DND-41 (cell line): Measurements from ENCODE around the gene PCDH9.

Experiments
- ATAC-seq: fragments of 200-7000 bp; cut with Tn5 transposase; 3 replicates; pipeline ENCODE4 v1.9.1; 2021; ENCODE audit warnings: low read depth; ENCODE audit not compliant: insufficient read depth
- DNase-seq: peaks from one replicate; pipeline ENCODE4 v3.0.0-alpha.2; 2020
- H2AFZ ChIP-seq: 2 replicates; pipeline ENCODE4 v1.6.0; 2012; ENCODE audit warnings: low read depth, low read length
- H3K27ac ChIP-seq: 2 replicates; pipeline ENCODE4 v1.5.1; 2012; ENCODE audit warnings: low read length, inconsistent platforms
- H3K27me3 ChIP-seq: fragments of 200-600 bp; sonication (generic); 2 replicates; pipeline ENCODE4 v1.6.0; 2012; ENCODE audit warnings: low read length, mild to moderate bottlenecking, inconsistent platforms; ENCODE audit not compliant: insufficient read depth, poor library complexity
- H3K36me3 ChIP-seq: 2 replicates; pipeline ENCODE4 v1.5.1; 2012; ENCODE audit warnings: low read length, inconsistent platforms; ENCODE audit not compliant: insufficient read depth
- H3K4me1 ChIP-seq: 2 replicates; pipeline ENCODE4 v1.5.1; 2012; ENCODE audit warnings: mild to moderate bottlenecking, low read length; ENCODE audit not compliant: insufficient read depth
- H3K4me2 ChIP-seq: 2 replicates; pipeline ENCODE4 v1.6.0; 2012; ENCODE audit warnings: mild to moderate bottlenecking, moderate library complexity, low read length, inconsistent platforms; ENCODE audit not compliant: insufficient read depth
- H3K4me3 ChIP-seq, 2 experiments: fragments of 200-600 bp in 1 of 2; shearing (Covaris generic) in 1 of 2; 2 replicates each; pipeline ENCODE4 v1.5.1; 2012 to 2016; ENCODE audit warnings: inconsistent platforms in 2 of 2, low read length in 2 of 2, mild to moderate bottlenecking in 2 of 2, low read depth in 1 of 2, moderate library complexity in 1 of 2
- H3K79me2 ChIP-seq: 2 replicates; pipeline ENCODE4 v1.6.0; 2012; ENCODE audit warnings: low read length, inconsistent platforms; ENCODE audit not compliant: insufficient read depth
- H3K9ac ChIP-seq: 2 replicates; pipeline ENCODE4 v1.6.0; 2012; ENCODE audit warnings: low read depth, mild to moderate bottlenecking, inconsistent platforms, low read length, moderate library complexity
- H3K9me3 ChIP-seq: 2 replicates; pipeline ENCODE4 v1.5.1; 2012; ENCODE audit warnings: low read length, moderate library complexity, mild to moderate bottlenecking, inconsistent platforms; ENCODE audit not compliant: insufficient read depth, severe bottlenecking
- H4K20me1 ChIP-seq: 2 replicates; pipeline ENCODE4 v1.6.0; 2012; ENCODE audit warnings: low read length; ENCODE audit not compliant: insufficient read depth
- EZH2 ChIP-seq: IDR thresholded peaks from 3 replicates; pipeline ENCODE4 v1.6.1; 2012; ENCODE audit warnings: borderline replicate concordance, low read depth, mild to moderate bottlenecking, moderate library complexity, low read length, inconsistent platforms; ENCODE audit not compliant: severe bottlenecking
- TF ChIP-seq, protein P1 (sequence below): IDR thresholded peaks from 2 replicates; pipeline ENCODE4 v1.5.1; 2012; ENCODE audit warnings: borderline replicate concordance, low read length, moderate library complexity, mild to moderate bottlenecking; ENCODE audit not compliant: poor library complexity, severe bottlenecking; ENCODE audit errors: extremely low read depth

The PCDH9 gene

DNA sequence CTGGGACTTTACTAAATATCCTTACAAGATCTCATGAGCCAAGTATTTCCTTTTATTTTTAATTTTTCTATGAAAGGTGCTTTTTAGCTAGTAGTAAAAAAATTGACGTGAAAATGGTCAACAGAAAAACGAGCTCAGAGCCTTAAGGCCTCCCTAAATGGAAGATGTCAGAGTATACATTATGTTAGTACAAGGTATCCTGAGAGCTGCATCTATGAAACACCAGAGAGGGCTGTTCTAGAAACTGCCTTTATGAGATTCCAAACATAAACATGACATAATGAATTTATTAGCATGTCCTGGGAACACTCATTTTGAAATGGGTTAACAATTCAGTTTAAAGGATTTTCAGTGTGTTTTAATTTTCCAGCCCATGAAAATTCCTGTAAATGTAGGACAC is 146.6 kb downstream of the PCDH9 start:
- Histone ChIP-seq H2AFZ (no peak overlapping the region), H3K79me2 (no peaks in the 10 kb centered on the region), H3K27me3 (no peaks in the 10 kb centered on the region), H3K9ac (no peak overlapping the region), H3K27ac (no peak overlapping the region), H3K4me3 (no peak overlapping the region), H3K4me2 (no peak overlapping the region), H4K20me1 (no peaks in the 10 kb centered on the region), H3K36me3 (no peaks in the 10 kb centered on the region), H3K4me1 (no peaks in the 10 kb centered on the region), H3K9me3 (no peaks in the 10 kb centered on the region)
- no peak for ATAC-seq
- TF ChIP-seq, protein P1, sequence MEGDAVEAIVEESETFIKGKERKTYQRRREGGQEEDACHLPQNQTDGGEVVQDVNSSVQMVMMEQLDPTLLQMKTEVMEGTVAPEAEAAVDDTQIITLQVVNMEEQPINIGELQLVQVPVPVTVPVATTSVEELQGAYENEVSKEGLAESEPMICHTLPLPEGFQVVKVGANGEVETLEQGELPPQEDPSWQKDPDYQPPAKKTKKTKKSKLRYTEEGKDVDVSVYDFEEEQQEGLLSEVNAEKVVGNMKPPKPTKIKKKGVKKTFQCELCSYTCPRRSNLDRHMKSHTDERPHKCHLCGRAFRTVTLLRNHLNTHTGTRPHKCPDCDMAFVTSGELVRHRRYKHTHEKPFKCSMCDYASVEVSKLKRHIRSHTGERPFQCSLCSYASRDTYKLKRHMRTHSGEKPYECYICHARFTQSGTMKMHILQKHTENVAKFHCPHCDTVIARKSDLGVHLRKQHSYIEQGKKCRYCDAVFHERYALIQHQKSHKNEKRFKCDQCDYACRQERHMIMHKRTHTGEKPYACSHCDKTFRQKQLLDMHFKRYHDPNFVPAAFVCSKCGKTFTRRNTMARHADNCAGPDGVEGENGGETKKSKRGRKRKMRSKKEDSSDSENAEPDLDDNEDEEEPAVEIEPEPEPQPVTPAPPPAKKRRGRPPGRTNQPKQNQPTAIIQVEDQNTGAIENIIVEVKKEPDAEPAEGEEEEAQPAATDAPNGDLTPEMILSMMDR, result no peak
- no peak for TF ChIP-seq EZH2
- no peak for DNase-seq

DNA sequence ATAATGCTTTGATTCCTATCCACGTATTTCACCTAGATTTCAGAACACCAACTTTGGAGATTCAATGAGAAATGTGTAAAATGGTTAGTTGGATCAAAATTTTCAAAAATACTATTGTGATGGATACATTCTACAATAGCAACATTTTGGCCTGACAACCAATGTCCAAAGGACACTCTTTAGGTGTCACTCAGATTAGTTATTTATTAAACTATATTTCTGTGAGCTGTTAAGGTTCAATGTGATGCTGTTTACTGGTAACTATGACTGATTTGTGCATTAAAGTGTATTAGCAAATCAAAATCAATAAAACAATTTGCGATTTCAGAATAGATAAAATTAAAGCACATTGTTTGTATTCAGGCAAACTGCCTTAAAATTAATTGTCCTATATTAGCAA is 149.8 kb downstream of the PCDH9 start:
- no peak for DNase-seq
- ATAC-seq, result no peak
- Histone ChIP-seq H4K20me1 (no peaks in the 10 kb centered on the region), H3K36me3 (no peaks in the 10 kb centered on the region), H3K27me3 (no peaks in the 10 kb centered on the region), H2AFZ (no peak overlapping the region), H3K4me3 (no peak overlapping the region), H3K4me2 (no peak overlapping the region), H3K9me3 (no peaks in the 10 kb centered on the region), H3K79me2 (no peaks in the 10 kb centered on the region), H3K27ac (no peak overlapping the region), H3K4me1 (no peaks in the 10 kb centered on the region), H3K9ac (no peak overlapping the region)
- TF ChIP-seq, protein P1, result no peak
- TF ChIP-seq EZH2, result no peak

DNA sequence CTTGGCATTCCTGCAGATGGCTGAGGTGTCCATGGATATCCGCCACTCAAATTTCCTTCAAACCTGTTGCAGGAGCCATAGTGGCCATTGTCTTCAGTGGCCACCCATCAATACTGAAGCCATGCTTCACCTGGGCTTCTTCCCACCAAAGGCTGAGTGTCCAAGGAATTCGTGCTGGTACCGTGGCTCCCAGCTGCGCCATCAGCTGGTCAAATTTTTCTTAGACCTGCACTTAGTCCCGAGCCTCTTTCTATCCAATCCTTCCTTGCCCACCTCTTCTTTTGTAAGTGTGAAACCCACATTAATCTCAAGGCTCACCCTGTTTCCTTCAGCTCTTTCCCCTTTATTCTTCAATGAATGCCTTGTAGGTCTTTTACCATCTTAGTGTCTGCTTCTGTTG is 152.1 kb downstream of the PCDH9 start:
- Histone ChIP-seq H3K79me2 (no peaks in the 10 kb centered on the region), H3K9ac (no peak overlapping the region), H4K20me1 (no peaks in the 10 kb centered on the region), H3K4me2 (no peak overlapping the region), H3K27ac (no peak overlapping the region), H3K4me1 (no peaks in the 10 kb centered on the region), H3K27me3 (no peaks in the 10 kb centered on the region), H3K9me3 (no peaks in the 10 kb centered on the region), H2AFZ (no peak overlapping the region), H3K4me3 (no peak overlapping the region), H3K36me3 (no peaks in the 10 kb centered on the region)
- ATAC-seq (no peak), DNase-seq (no peak)
- TF ChIP-seq EZH2, result no peak
- TF ChIP-seq, protein P1, result no peak

DNA sequence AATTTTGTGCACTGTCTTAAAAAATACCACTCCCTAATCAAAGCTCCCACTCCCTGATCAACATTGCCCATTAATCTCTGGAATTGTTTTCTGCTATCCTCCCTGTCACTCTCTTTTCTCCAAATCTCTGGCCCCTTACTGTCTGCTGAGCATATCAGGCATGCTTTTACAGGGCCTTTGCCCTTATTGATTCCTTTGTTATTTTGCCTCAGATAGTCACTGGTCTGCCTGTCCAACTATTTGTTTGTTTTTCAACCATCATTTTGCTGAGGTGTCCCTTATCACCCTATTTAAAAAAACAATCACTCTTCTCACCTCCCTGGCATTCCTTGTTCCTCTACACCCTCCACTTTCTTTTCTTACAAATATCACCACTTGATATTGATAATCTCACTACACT is 153.0 kb downstream of the PCDH9 start:
- H3K36me3 ChIP-seq, result no peaks in the 10 kb centered on the region
- H3K27me3 ChIP-seq, result no peaks in the 10 kb centered on the region
- no peaks in the 10 kb centered on the region for H3K79me2 ChIP-seq
- no peaks in the 10 kb centered on the region for H3K9me3 ChIP-seq
- H3K4me3 ChIP-seq, result no peak overlapping the region
- ATAC-seq (no peak), DNase-seq (no peak)
- H3K27ac ChIP-seq, result no peak overlapping the region
- no peaks in the 10 kb centered on the region for H4K20me1 ChIP-seq
- H3K4me2 ChIP-seq, result no peak overlapping the region
- H3K4me1 ChIP-seq, result no peaks in the 10 kb centered on the region
- H3K9ac ChIP-seq, result no peak overlapping the region
- H2AFZ ChIP-seq, result no peak overlapping the region
- TF ChIP-seq, protein P1, result no peak
- TF ChIP-seq EZH2, result no peak
